ENCODE data around the gene DPYSL5. TPM values are rescaled to one million over a fixed set of nuclear protein-coding genes. Genes with fewer than 3 reads are reported as not detected.
A peak's percentile ranks its signal among the peaks of the same experiment; 100 is the strongest.

DPYSL5 gene
- total and polyA plus RNA-seq, 2 of the 8 experiments (the other 6 are each of a cell fraction or from before 2014, with no cell fraction given): 11.9 to 16.4 TPM

- POLR2A ChIA-PET (ENCODE audit: partially characterized antibody): interaction anchor here (1.3 kb wide), 1 partner anchor 20 kb away, joined by 4 read pairs; no protein-coding TSS in a partner anchor
- no peak for FAIRE-seq
Observed at GRCh38 chr2:26886736-26887135, 38.8 kb downstream of the DPYSL5 start.

More at GRCh38 chr2:26886736-26887135, 38.8 kb downstream of the DPYSL5 start:
- Histone ChIP-seq H3K4me2 (ENCODE audit: insufficient read depth in 1 of 2, low read depth in 2 of 2, low read length in 2 of 2) (no peak overlapping the region), H3K23ac (ENCODE audit: insufficient read length) (no peak overlapping the region), H3K23me2 (ENCODE audit: low read depth, low read length) (no peaks in the 10 kb centered on the region), H3K9me3 (ENCODE audit: insufficient read depth in 2 of 2, low read depth in 1 of 2, low read length in 1 of 2) (no peaks in the 10 kb centered on the region), H2BK15ac (ENCODE audit: low read length) (no peak overlapping the region), H2AK5ac (ENCODE audit: low read depth, low read length) (no peak overlapping the region), H3K79me1 (ENCODE audit: low read depth, low read length) (no peaks in the 10 kb centered on the region), H3K27ac (ENCODE audit: low read depth, low read length) (no peak overlapping the region), H2AFZ (ENCODE audit: low read length) (no peak overlapping the region), H3K4ac (replicated peaks; ENCODE audit: insufficient read length, low read depth, low read length) (no peak overlapping the region), H3K36me3 (ENCODE audit: control insufficient read depth in 2 of 4, insufficient read depth in 4 of 4, low read length in 3 of 4) (no peaks in the 10 kb centered on the region), H3K79me2 (ENCODE audit: control insufficient read depth in 1 of 2, insufficient read depth in 2 of 2, low read length in 2 of 2) (no peaks in the 10 kb centered on the region), H3K18ac (ENCODE audit: extremely low read depth, low read length) (no peak overlapping the region), H2BK12ac (ENCODE audit: low read depth, low read length) (no peak overlapping the region), H4K8ac (ENCODE audit: extremely low read depth, insufficient read depth, low read length) (no peak overlapping the region), H2BK20ac (ENCODE audit: low read length) (no peak overlapping the region), H3K4me3 (ENCODE audit: extremely low read depth in 1 of 4, insufficient read depth in 2 of 4, low read depth in 3 of 4, low read length in 4 of 4) (no peak overlapping the region), H3K9ac (replicated peaks in 1 of 4; ENCODE audit: extremely low read depth in 1 of 4, low read depth in 3 of 4, low read length in 3 of 4) (no peak overlapping the region), H3K4me1 (replicated peaks in 1 of 4; ENCODE audit: control insufficient read depth in 3 of 4, insufficient read depth in 4 of 4, low read length in 3 of 4) (peaks cover 0 to 3% (median 0%) of the 10 kb centered on the region in 4 experiments; a peak in 1 of 7 replicates), H3K56ac (replicated peaks; ENCODE audit: insufficient read length, low read depth, low read length) (no peak overlapping the region), H4K91ac (replicated peaks; ENCODE audit: insufficient read length, low read length) (no peak overlapping the region), H3K14ac (ENCODE audit: insufficient read length) (no peak overlapping the region), H4K20me1 (replicated peaks in 1 of 2; ENCODE audit: control insufficient read depth in 1 of 2, insufficient read depth in 2 of 2, low read length in 2 of 2) (peaks cover 0 to 4% of the 10 kb centered on the region in 2 experiments), H4K5ac (ENCODE audit: insufficient read length, low read depth, low read length) (no peak overlapping the region), H2BK120ac (replicated peaks; ENCODE audit: low read depth, low read length) (no peak overlapping the region), H2BK5ac (ENCODE audit: low read depth, low read length) (no peak overlapping the region), H3K27me3 (replicated peaks in 1 of 4; ENCODE audit: control insufficient read depth in 3 of 4, extremely low read depth in 1 of 4, insufficient read depth in 3 of 4, low read length in 3 of 4) (no peaks in the 10 kb centered on the region)
- no peak for TF ChIP-seq RNF2 (IDR thresholded peaks at IDR 0.05; ENCODE audit: borderline replicate concordance, low read depth, low read length, missing control alignments, poor library complexity, severe bottlenecking)
- no peak for TF ChIP-seq HDAC2 (IDR thresholded peaks at IDR 0.05; ENCODE audit: borderline replicate concordance in 1 of 2, low read depth in 2 of 2, low read length in 2 of 2)
- TF ChIP-seq POU5F1 (IDR thresholded peaks at IDR 0.05; ENCODE audit: low read depth, low read length): no peak
- TF ChIP-seq CTCF (IDR thresholded peaks at IDR 0.05; ENCODE audit: control extremely low read depth in 1 of 3, insufficient read depth in 1 of 3, low read depth in 1 of 3, low read length in 3 of 3): no peak
- no peak for TF ChIP-seq EZH2 (IDR thresholded peaks at IDR 0.05; ENCODE audit: low read depth, low read length, severe bottlenecking)
- TF ChIP-seq CEBPB (IDR thresholded peaks at IDR 0.05; ENCODE audit: low read depth, low read length): no peak
- TF ChIP-seq RFX5 (IDR thresholded peaks at IDR 0.05; ENCODE audit: borderline replicate concordance, low read depth, low read length): no peak
- TF ChIP-seq TBP (IDR thresholded peaks at IDR 0.05; ENCODE audit: low read depth, low read length): no peak
- TF ChIP-seq BCL11A (IDR thresholded peaks at IDR 0.05; ENCODE audit: low read depth in 2 of 2, low read length in 2 of 2): no peak
- TF ChIP-seq NRF1 (IDR thresholded peaks at IDR 0.05; ENCODE audit: low read depth, low read length): no peak
- peak in 1 of 2 experiments; percentile 1 for DNase-seq (ENCODE audit: low read depth in 1 of 2, low spot score in 2 of 2)
- WGBS, 2 experiments (ENCODE audit: extremely low coverage in 1 of 2, insufficient coverage in 1 of 2, insufficient read length in 1 of 2, insufficient replicate concordance in 2 of 2, low coverage in 1 of 2, low lambda C conversion rate in 2 of 2, missing lambda C conversion rate in 1 of 2): 92% methylated on average over 2 of the region's 2 CpGs; no CpG with 5 or more reads in 1 of the 2 experiments
- CTCF ChIA-PET (ENCODE audit: partially characterized antibody): interaction anchor here (0.7 to 2.6 kb wide), 3 partner anchors 12 to 41 kb away, joined by 3 to 8 read pairs (median 3); no protein-coding TSS in a partner anchor
